H1 (cell line): Measurements from ENCODE around the gene FSTL4. TPM values are rescaled to one million over a fixed set of nuclear protein-coding genes. Genes with fewer than 3 reads are reported as not detected.
A peak's percentile ranks its signal among the peaks of the same experiment; 100 is the strongest.

Experiments
- BCL11A ChIP-seq, 2 experiments: IDR thresholded peaks; one replicate each; pipeline ENCODE4 v1.6.1; 2011; ENCODE audit warnings: low read depth in 2 of 2, low read length in 2 of 2, mild to moderate bottlenecking in 2 of 2
- CHD2 ChIP-seq: IDR thresholded peaks from 2 replicates; pipeline ENCODE4 v1.6.1; 2012; ENCODE audit warnings: low read length, improper control_type of control experiment
- HDAC2 ChIP-seq, 2 experiments: fragments of 300-600 bp in 1 of 2; sonication (generic) in 1 of 2; IDR thresholded peaks; 2 replicates each; pipeline ENCODE4 v1.6.1; 2011 to 2012; ENCODE audit warnings: low read depth in 2 of 2, low read length in 2 of 2, mild to moderate bottlenecking in 2 of 2, moderate library complexity in 2 of 2, borderline replicate concordance in 1 of 2, inconsistent platforms in 1 of 2
- RAD21 ChIP-seq, 2 experiments: IDR thresholded peaks in 1 of 2; conservative IDR thresholded peaks in 1 of 2; 2 replicates each; pipeline ENCODE4 v1.6.1; 2011; ENCODE audit warnings: low read depth in 2 of 2, low read length in 2 of 2, improper control_type of control experiment in 1 of 2, inconsistent platforms in 1 of 2, mild to moderate bottlenecking in 1 of 2, moderate library complexity in 1 of 2
- SRF ChIP-seq: IDR thresholded peaks from 2 replicates; pipeline ENCODE4 v1.6.1; 2011; ENCODE audit warnings: mild to moderate bottlenecking, low read depth, low read length, moderate library complexity
- YY1 ChIP-seq: IDR thresholded peaks from 2 replicates; pipeline ENCODE4 v1.6.1; 2011; ENCODE audit warnings: low read depth, mild to moderate bottlenecking, low read length
- polyA plus RNA-seq, 7 experiments: library from polyadenylated mRNA; depleted of rRNA in 3 of 7; stranded (reverse) in 5 of 7; unstranded in 2 of 7; fragments of >200 nt in 5 of 7; fragments of 200-250 nt in 2 of 7; gene quantifications; 1 replicate in 5 of 7; 2 replicates in 1 of 7; 4 replicates in 1 of 7; pipeline versions ENCODE4 v1.2.1 to v1.2.3, GENCODE V29; 2011 to 2013; ENCODE audit warnings: missing spikeins in 2 of 7, mixed read lengths in 2 of 7
- total RNA-seq: library from RNA; stranded (reverse); fragmentation: NEBNext Ultra II Directional; extraction: Animal tissue kit (Norgen Biotek cat#: 25700); gene quantifications from 2 replicates; pipeline ENCODE4 v1.2.1, GENCODE V29; 2021
- TF ChIP-seq, protein P1 (sequence below): fragments of 300-600 bp; sonication (generic); IDR thresholded peaks from 2 replicates; pipeline ENCODE4 v1.7.1; 2012; ENCODE audit warnings: low read length, moderate library complexity, mild to moderate bottlenecking, inconsistent platforms; ENCODE audit not compliant: insufficient replicate concordance

The FSTL4 gene
- total and polyA plus RNA-seq, 2 of the 8 experiments (the other 6 are each of a cell fraction or from before 2014, with no cell fraction given), result 3.1 to 4.1 TPM

DNA sequence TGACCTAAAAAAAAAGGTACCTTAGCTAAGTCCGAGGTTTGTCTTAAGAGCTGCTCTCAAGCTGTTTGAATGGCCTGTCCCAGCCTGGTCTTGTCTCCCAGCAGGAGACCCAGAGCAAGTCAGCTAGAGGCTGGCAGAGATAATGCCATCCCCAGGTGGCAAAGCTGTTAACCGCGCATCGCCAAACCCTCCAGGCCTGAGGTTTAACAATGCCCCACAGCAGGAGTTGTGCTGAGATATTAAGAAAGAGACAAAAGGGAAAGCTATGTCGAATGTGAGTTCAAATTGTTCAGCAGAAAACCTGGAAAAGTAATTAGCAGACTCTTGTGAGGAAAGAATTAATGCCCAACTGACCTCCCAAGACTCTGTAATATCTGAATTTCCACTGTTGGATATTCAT, 187.1 kb downstream of the FSTL4 start (continued):
- TF ChIP-seq, protein P1, sequence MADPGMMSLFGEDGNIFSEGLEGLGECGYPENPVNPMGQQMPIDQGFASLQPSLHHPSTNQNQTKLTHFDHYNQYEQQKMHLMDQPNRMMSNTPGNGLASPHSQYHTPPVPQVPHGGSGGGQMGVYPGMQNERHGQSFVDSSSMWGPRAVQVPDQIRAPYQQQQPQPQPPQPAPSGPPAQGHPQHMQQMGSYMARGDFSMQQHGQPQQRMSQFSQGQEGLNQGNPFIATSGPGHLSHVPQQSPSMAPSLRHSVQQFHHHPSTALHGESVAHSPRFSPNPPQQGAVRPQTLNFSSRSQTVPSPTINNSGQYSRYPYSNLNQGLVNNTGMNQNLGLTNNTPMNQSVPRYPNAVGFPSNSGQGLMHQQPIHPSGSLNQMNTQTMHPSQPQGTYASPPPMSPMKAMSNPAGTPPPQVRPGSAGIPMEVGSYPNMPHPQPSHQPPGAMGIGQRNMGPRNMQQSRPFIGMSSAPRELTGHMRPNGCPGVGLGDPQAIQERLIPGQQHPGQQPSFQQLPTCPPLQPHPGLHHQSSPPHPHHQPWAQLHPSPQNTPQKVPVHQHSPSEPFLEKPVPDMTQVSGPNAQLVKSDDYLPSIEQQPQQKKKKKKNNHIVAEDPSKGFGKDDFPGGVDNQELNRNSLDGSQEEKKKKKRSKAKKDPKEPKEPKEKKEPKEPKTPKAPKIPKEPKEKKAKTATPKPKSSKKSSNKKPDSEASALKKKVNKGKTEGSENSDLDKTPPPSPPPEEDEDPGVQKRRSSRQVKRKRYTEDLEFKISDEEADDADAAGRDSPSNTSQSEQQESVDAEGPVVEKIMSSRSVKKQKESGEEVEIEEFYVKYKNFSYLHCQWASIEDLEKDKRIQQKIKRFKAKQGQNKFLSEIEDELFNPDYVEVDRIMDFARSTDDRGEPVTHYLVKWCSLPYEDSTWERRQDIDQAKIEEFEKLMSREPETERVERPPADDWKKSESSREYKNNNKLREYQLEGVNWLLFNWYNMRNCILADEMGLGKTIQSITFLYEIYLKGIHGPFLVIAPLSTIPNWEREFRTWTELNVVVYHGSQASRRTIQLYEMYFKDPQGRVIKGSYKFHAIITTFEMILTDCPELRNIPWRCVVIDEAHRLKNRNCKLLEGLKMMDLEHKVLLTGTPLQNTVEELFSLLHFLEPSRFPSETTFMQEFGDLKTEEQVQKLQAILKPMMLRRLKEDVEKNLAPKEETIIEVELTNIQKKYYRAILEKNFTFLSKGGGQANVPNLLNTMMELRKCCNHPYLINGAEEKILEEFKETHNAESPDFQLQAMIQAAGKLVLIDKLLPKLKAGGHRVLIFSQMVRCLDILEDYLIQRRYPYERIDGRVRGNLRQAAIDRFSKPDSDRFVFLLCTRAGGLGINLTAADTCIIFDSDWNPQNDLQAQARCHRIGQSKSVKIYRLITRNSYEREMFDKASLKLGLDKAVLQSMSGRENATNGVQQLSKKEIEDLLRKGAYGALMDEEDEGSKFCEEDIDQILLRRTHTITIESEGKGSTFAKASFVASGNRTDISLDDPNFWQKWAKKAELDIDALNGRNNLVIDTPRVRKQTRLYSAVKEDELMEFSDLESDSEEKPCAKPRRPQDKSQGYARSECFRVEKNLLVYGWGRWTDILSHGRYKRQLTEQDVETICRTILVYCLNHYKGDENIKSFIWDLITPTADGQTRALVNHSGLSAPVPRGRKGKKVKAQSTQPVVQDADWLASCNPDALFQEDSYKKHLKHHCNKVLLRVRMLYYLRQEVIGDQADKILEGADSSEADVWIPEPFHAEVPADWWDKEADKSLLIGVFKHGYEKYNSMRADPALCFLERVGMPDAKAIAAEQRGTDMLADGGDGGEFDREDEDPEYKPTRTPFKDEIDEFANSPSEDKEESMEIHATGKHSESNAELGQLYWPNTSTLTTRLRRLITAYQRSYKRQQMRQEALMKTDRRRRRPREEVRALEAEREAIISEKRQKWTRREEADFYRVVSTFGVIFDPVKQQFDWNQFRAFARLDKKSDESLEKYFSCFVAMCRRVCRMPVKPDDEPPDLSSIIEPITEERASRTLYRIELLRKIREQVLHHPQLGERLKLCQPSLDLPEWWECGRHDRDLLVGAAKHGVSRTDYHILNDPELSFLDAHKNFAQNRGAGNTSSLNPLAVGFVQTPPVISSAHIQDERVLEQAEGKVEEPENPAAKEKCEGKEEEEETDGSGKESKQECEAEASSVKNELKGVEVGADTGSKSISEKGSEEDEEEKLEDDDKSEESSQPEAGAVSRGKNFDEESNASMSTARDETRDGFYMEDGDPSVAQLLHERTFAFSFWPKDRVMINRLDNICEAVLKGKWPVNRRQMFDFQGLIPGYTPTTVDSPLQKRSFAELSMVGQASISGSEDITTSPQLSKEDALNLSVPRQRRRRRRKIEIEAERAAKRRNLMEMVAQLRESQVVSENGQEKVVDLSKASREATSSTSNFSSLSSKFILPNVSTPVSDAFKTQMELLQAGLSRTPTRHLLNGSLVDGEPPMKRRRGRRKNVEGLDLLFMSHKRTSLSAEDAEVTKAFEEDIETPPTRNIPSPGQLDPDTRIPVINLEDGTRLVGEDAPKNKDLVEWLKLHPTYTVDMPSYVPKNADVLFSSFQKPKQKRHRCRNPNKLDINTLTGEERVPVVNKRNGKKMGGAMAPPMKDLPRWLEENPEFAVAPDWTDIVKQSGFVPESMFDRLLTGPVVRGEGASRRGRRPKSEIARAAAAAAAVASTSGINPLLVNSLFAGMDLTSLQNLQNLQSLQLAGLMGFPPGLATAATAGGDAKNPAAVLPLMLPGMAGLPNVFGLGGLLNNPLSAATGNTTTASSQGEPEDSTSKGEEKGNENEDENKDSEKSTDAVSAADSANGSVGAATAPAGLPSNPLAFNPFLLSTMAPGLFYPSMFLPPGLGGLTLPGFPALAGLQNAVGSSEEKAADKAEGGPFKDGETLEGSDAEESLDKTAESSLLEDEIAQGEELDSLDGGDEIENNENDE, result peak; percentile 76
- TF ChIP-seq YY1 (peak; percentile 67), CHD2 (0 out of 2 replicates have a peak, but pooled peaks have one; percentile 18), HDAC2 (IDR thresholded peaks at IDR 0.05; ENCODE audit: borderline replicate concordance in 1 of 2, low read depth in 2 of 2, low read length in 2 of 2) (peak in 1 of 2 experiments; percentile 87; a peak in 1 of 4 replicates), BCL11A (IDR thresholded peaks at IDR 0.05; ENCODE audit: low read depth in 2 of 2, low read length in 2 of 2) (peak in 1 of 2 experiments; percentile 26), RAD21 (IDR thresholded peaks at IDR 0.05 in 1 of 2, conservative IDR thresholded peaks at IDR 0.05 in 1 of 2; ENCODE audit: low read depth in 2 of 2, low read length in 2 of 2) (no peak), SRF (no peak)
- TF ChIP-seq, all 59 proteins: peak for 9
